SK-MEL-5 (cell line): Measurements from ENCODE around the gene CDK5R1. TPM values are rescaled to one million over a fixed set of nuclear protein-coding genes. Genes with fewer than 3 reads are reported as not detected.
"Not testable (repeated sequence)": the region's sequence is repeated elsewhere in the genome, so short reads cannot be mapped to it uniquely, and the experiment has no call there.

Experiments used
- DNase-seq: peaks from one replicate; pipeline ENCODE4 v3.0.0-alpha.2; 2016; ENCODE audit warnings: low read depth, low spot score
- in situ Hi-C: cut with HindIII; loops from 2 replicates; pipeline ENCODE4 v1.10.0; 2016; ENCODE audit warnings: low sequenced_read_pairs, high pct_unique_total_duplicates, low pct_unique_long_range_greater_than_20kb
- small RNA-seq, 2 experiments: library from RNA; depleted of rRNA; stranded (forward); fragments of <200 nt; gene quantifications; one replicate each; pipeline ENCODE3, GENCODE V24; 2014
- total RNA-seq: library from RNA; depleted of rRNA; stranded (reverse); fragments of >200 nt; shearing (Covaris generic); gene quantifications from 2 replicates; pipeline ENCODE4 v1.2.3, GENCODE V29; 2014; rRNA removed

Gene CDK5R1
- total RNA-seq, 1 experiment from 2014 or later, result 18.0 TPM

DNA sequence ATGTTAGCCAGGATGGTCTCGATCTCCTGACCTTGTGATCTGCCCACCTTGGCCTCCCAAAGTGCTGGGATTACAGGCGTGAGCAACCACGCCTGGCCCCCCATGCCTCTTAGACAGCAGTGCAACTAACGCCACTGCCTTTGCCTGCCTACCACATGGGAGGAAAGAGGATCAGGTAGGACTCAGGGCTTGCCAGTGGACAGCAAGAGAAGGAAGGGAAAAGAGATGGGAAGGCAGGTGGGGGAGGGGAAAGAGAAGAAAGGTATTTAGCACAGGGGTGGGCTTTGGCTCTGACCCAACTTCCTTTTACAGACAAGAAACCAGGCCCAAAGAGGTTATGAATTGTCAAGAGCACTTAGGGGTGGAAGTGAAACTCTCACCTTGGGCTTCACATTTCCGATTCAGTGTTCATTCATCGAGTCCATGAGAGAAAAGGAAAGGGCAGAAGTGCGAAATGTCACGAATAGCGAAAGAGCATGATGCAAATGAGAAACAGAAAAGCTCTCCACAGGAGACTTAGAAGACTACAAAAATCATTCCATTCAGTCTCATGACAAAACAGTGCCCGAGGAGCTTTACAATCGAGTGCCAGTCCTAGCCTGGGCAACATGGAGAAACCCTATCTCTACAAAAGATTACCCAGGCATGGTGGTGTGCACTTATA lies 36.4 kb downstream of the CDK5R1 start:
- in situ Hi-C loops, result no loop called here
- peak; percentile 82 for DNase-seq

DNA sequence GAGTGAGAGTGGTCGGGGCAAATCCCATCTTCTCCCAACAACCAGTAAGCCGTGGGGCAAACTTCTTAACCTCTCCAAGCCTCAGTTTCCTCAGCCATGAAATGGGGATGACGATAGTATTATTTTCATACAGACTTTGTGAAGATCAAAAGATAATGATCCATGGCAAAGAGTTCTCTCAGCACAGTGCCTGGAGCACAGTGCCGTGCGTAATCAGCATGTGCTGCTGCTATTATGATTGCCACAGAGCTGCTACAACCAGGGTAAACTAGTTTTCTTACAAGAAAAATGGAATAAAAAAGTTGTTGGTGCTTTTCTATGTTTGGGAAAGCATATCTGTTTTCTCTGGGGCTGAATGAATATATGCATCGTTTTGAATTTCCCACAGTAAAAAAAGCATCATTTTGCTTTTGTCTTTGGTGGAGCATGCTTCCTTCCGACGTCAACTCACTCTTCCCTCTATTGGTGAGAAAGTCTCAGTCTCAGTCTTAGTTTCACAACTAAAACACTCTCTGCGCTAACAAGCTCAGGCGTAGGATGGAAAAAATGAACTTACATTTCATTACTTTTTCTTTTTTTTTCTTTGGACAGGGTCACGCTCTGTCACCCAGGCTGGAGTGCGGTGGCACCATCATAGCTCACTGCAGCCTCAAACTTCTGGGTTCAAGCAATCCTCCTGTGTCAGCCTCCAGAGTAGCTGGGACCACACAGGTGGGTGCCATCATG lies 37.2 kb downstream of the CDK5R1 start:
- in situ Hi-C loops, result no loop called here
- DNase-seq, result peak; percentile 38

DNA sequence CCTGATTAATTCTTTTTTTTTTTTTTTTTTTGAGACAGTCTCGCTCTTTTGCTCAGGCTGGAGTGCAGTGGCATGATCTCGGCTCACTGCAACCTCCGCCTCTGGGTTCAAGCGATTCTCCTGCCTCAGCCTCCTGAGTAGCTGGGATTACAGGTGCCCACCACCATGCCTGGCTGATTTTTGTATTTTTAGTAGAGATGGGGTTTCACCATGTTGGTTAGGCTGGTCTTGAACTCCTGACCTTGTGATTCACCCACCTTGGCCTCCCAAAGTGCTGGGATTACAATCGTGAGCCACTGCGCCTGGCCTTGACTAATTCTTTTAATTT lies 37.7 kb downstream of the CDK5R1 start:
- DNase-seq, in situ Hi-C loops: not testable (repeated sequence)

DNA sequence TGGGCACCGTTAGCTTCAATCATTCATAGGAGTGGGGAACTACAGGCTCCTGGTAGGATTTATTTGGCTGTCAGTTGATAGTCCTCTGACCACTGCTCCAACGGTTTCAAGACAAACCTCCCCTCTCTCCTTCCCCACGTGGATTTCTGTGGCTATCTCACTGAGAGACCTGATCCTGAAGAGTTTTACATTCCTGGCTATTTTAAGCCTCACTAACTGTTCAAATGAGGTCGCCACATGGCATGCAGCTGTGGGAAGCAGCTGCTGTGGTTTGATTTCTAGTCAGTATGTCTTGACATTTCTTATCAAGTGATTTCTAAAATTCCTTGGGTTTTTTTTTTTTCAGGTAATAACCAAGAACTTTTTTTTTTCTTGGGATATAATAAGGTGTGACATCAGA lies 38.3 kb downstream of the CDK5R1 start:
- peak; percentile 84 for DNase-seq
- in situ Hi-C loops, result no loop called here

DNA sequence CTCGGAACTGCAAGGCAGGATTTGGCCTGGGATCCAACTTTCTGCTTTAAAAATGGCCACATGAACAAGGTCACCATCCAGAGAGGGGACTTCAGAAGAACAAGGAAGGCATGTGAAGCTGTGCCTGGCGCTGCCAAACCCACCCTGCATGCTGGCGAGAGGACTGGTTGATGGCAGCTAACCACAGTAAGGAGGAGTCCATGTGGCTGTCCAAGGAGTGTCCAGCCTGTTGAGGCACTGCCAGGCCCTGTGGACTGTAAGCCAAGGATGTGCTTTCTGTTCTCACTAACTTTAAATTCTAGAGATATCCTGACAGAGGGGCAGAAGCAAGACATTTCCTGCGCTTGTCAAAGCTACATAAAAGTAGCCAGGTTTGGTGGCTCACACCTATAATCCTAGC lies 40.4 kb downstream of the CDK5R1 start:
- in situ Hi-C loops, result no loop called here
- DNase-seq, result no peak

DNA sequence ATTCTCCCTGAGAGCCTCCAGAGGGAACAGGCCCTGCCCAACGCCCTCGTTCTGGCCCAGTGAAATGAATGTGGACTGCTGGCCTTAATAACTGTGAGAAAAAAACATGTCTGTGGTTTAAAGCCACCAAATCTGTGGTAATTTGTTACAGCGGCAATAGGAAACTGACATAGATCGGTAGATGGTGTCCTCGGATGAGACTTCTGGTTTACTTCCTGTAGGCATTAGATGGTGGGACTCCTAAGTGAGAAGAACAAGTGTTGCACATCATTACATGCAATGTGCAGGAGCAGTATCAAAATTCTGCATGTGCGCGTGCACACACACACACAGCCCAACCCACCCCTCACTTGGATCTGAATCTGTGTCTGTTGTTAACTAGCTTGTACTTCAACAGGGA lies 42.0 kb downstream of the CDK5R1 start:
- in situ Hi-C loops, result no loop called here
- DNase-seq, result no peak

DNA sequence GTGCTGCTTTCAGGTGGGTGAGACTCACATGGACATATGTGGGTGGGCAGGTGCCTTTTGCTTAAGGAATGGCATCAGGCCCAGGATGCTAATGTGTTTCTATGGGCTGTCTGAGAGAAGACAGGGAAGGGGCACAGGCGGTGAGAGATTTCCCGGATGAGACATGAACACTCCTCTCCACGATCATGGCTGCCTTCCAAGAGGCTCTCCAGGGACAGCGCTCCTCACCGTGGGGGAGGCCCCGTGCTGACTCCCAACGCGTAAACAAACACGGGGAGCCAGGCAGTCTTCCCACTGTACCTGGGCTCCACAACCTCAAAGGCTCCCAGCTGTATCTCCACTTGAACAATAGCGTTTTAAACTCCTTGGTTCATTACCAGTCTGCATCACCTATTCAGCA lies 42.8 kb downstream of the CDK5R1 start:
- in situ Hi-C loops, result no loop called here
- DNase-seq, result no peak

DNA sequence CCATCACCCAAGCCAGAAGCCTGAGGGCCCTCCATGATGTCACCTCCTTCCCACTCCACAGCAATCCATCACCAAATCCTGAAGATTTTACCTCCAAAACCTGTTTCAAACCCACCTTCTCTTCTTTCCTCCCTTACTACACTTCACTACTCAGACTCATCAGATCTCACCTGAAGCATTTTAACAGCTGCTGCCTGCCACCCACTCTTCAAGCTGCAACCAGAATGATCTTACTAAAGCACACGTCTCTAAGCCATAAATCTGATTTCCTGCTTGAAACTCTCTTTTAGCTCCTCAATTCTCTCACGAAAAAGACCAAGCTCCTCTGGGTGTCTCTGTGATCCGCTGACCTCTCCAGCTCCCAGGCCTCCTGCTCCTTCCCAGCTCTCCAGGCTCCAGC lies 46.5 kb downstream of the CDK5R1 start:
- DNase-seq, result no peak
- in situ Hi-C loops, result no loop called here

DNA sequence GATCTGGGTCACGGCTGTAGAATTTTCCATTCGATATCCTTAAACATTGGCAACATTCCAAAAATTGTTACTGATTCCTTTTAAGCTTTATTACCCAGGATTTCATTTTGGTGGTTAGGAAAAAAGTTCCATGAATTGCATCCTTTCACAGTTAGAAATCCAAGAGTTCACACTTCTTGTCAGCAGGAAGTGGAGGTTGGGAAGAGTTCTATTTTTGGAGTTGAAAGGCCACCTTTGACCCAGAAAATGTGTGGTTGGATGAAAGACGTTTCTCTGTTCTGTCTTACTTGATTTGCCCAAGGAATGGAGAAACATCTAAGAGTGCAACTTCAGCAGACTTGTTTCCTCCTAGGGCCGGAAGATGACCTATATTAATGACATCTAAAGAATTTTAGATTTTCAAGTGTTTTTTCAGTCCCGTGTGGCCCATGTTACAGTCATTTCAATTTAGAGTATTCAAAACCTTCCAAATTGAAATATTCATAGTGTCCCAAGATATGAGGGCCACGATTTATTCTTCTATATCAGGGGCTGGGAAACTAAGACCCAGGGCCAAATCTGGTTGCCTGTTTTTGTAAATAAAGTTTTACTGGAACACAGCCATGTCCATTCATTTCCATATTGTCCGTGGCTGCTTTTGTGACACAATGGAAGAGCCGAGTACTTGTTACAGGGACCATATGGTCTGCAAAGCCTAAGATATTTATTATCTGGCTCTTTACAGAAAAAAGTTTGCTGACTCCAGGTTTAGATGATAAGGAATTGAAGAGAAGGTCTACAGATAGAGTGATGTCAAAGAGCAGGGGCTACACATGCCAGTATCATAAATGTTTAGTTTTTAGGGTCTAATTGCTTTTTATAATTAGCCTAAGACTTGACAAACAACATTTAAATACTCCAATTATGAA lies 50.2 kb downstream of the CDK5R1 start:
- in situ Hi-C loops, result no loop called here
- peak; percentile 99 for DNase-seq

Small RNAs within 50 kb of the gene (small RNA-seq; reads per million reads assigned to genes)
- gene RF00019, result 0 reads per million in 2 experiments

Other genes with a start within 250 kb of the CDK5R1 start
- gene RHBDL3, start 221.2 kb upstream of the CDK5R1 start, total RNA-seq, result 1.9 TPM in 2 replicates
- 37.4 and 38.5 TPM in 2 replicates for gene C17orf75, start 144.8 kb upstream of the CDK5R1 start, total RNA-seq
- gene ZNF207, start 136.8 kb upstream of the CDK5R1 start, total RNA-seq, result 164 and 171 TPM in 2 replicates
- 111 and 119 TPM in 2 replicates for gene PSMD11, start 42.5 kb upstream of the CDK5R1 start, total RNA-seq